Tibial nerve (tissue), 4 donors: ENCODE data around the gene TM4SF4. TPM values are rescaled to one million over a fixed set of nuclear protein-coding genes. Genes with fewer than 3 reads are reported as not detected.

Experiments used
- DNase-seq, 2 donors: peaks; one replicate each; pipeline ENCODE4 v3.0.0-alpha.2; 2019; ENCODE audit warnings: low spot score in 2 of 2
- H3K27ac ChIP-seq, 4 donors: fragments of 200-600 bp; sonication (generic) in 3 of 4; one replicate each; pipeline ENCODE4 v1.5.1; 2017 to 2019; ENCODE audit warnings: mild to moderate bottlenecking in 1 of 4
- H3K27me3 ChIP-seq, 2 donors: fragments of 200-600 bp; sonication (generic) in 1 of 2; one replicate each; pipeline versions ENCODE4 v1.5.1 to v1.6.0; 2017 to 2019
- H3K36me3 ChIP-seq, 3 donors: fragments of 200-600 bp; sonication (generic); one replicate each; pipeline ENCODE4 v1.5.1; 2018 to 2019
- H3K4me1 ChIP-seq, 4 donors: fragments of 200-600 bp; sonication (generic) in 3 of 4; one replicate each; pipeline ENCODE4 v1.5.1; 2017 to 2019
- H3K4me3 ChIP-seq, 4 donors: fragments of 200-600 bp; sonication (generic) in 3 of 4; one replicate each; pipeline ENCODE4 v1.5.1; 2017 to 2019; ENCODE audit warnings: mild to moderate bottlenecking in 1 of 4, moderate library complexity in 1 of 4
- H3K9me3 ChIP-seq, 4 donors: fragments of 200-600 bp; sonication (generic) in 3 of 4; one replicate each; pipeline ENCODE4 v1.5.1; 2017 to 2019
- EP300 ChIP-seq, 2 donors: sonication (generic); formaldehyde crosslinking; IDR thresholded peaks; one replicate each; pipeline ENCODE4 v1.6.1; 2017; ENCODE audit warnings: antibody characterized with exemption in 2 of 2, mild to moderate bottlenecking in 1 of 2
- POLR2A ChIP-seq, 2 donors: fragments of 450-650 bp; IDR thresholded peaks; one replicate each; pipeline ENCODE4 v1.6.1; 2017; ENCODE audit warnings: antibody characterized with exemption in 2 of 2, mild to moderate bottlenecking in 2 of 2, moderate library complexity in 2 of 2
- WGBS, 2 donors: methylation state at CpG; one replicate each; pipeline ENCODE4 v1.1.5; 2018; 5-methylcytosine and 5-hydroxymethylcytosine counted together
- total RNA-seq, 4 donors: library from RNA; depleted of rRNA; stranded (reverse); fragments of >200 nt; gene quantifications; one replicate each; pipeline ENCODE4 v1.1.0, GENCODE V29; 2016
- TF ChIP-seq, protein P1 (sequence below), 5 experiments: fragments of 200-600 bp in 3 of 5; fragments of 450-650 bp in 2 of 5; sonication (generic) in 3 of 5; IDR thresholded peaks; one replicate each; pipeline ENCODE4 v1.5.1; 2016 to 2019; ENCODE audit warnings: antibody characterized with exemption in 5 of 5, mild to moderate bottlenecking in 3 of 5, moderate library complexity in 2 of 5

The TM4SF4 gene
- total RNA-seq, 4 donors from 2014 or later, result not detected

GRCh38 chr3:149453140-149453805 lies 21.2 kb upstream of the TM4SF4 start:
- DNase-seq, result no peak
- 91 to 93% methylated on average over 1 of the region's 1 CpG for WGBS, 2 donors

DNA sequence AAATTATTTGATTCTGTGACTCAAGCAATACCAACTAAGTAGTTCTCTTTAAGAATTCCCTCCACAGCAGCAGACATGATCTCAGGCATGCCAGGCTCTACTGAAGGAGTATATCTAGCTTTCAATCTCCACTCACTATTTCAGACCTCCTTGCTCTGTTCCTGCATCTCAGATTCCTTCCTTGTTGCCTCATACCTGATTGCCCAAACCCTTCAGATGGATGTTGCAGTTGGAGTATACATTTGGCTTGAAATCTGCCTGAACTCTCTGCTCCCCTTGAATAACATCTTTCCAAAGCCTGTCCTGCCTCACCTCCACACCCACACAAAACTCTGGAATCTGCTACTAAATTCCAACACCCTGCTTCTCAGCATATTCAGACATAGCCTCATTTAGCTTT lies 19.8 kb upstream of the TM4SF4 start:
- no peak for TF ChIP-seq POLR2A (IDR thresholded peaks at IDR 0.05)
- no peak overlapping the region for H3K4me3 ChIP-seq
- no peak overlapping the region for H3K27ac ChIP-seq
- no peaks in the 10 kb centered on the region for H3K27me3 ChIP-seq
- H3K4me1 ChIP-seq, result peaks cover 0 to 6% (median 0%) of the 10 kb centered on the region in 4 donors
- H3K9me3 ChIP-seq, result peaks cover 0 to 13% (median 2%) of the 10 kb centered on the region in 4 donors
- H3K36me3 ChIP-seq, result no peaks in the 10 kb centered on the region
- no peak for DNase-seq

More at GRCh38 chr3:149453140-149453805, 21.2 kb upstream of the TM4SF4 start:
- no peak for TF ChIP-seq EP300 (IDR thresholded peaks at IDR 0.05)
- TF ChIP-seq, protein P1, sequence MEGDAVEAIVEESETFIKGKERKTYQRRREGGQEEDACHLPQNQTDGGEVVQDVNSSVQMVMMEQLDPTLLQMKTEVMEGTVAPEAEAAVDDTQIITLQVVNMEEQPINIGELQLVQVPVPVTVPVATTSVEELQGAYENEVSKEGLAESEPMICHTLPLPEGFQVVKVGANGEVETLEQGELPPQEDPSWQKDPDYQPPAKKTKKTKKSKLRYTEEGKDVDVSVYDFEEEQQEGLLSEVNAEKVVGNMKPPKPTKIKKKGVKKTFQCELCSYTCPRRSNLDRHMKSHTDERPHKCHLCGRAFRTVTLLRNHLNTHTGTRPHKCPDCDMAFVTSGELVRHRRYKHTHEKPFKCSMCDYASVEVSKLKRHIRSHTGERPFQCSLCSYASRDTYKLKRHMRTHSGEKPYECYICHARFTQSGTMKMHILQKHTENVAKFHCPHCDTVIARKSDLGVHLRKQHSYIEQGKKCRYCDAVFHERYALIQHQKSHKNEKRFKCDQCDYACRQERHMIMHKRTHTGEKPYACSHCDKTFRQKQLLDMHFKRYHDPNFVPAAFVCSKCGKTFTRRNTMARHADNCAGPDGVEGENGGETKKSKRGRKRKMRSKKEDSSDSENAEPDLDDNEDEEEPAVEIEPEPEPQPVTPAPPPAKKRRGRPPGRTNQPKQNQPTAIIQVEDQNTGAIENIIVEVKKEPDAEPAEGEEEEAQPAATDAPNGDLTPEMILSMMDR (IDR thresholded peaks at IDR 0.05), result no peak
- TF ChIP-seq POLR2A (IDR thresholded peaks at IDR 0.05), result no peak
- Histone ChIP-seq H3K27me3 (no peaks in the 10 kb centered on the region), H3K4me3 (no peak overlapping the region), H3K36me3 (no peaks in the 10 kb centered on the region), H3K4me1 (peaks cover 0 to 16% (median 0%) of the 10 kb centered on the region in 4 donors), H3K27ac (no peak overlapping the region), H3K9me3 (peaks cover 0 to 13% (median 2%) of the 10 kb centered on the region in 4 donors)

DNA sequence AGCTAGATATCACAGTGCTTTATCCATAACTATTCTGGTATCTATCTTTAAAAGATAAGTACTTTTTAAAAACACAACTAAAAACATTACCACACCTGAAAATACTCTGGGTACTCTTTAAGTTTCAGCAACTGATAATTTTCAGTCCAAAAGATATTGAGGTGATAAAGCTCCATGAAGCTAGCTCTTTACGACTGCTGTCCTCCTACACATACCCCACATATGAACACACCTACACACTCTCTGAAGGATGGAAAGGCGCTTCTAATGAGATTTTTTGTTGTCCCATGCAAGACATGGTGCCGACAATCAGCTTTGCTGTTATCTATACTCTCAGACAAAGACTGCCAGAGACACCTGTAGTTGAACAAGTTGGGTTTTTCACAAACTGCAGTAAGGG lies 19.1 kb upstream of the TM4SF4 start:
- H3K27me3 ChIP-seq, result no peaks in the 10 kb centered on the region
- DNase-seq, result no peak
- H3K27ac ChIP-seq, result no peak overlapping the region
- peaks cover 0 to 3% (median 0%) of the 10 kb centered on the region in 4 donors for H3K4me1 ChIP-seq
- 85 to 87% methylated on average over 3 of the region's 3 CpGs for WGBS, 2 donors
- no peaks in the 10 kb centered on the region for H3K36me3 ChIP-seq
- H3K4me3 ChIP-seq, result no peak overlapping the region
- TF ChIP-seq, protein P1 (IDR thresholded peaks at IDR 0.05), result no peak
- no peak for TF ChIP-seq POLR2A (IDR thresholded peaks at IDR 0.05)
- TF ChIP-seq EP300 (IDR thresholded peaks at IDR 0.05), result no peak
- H3K9me3 ChIP-seq, result peaks cover 0 to 13% (median 2%) of the 10 kb centered on the region in 4 donors

DNA sequence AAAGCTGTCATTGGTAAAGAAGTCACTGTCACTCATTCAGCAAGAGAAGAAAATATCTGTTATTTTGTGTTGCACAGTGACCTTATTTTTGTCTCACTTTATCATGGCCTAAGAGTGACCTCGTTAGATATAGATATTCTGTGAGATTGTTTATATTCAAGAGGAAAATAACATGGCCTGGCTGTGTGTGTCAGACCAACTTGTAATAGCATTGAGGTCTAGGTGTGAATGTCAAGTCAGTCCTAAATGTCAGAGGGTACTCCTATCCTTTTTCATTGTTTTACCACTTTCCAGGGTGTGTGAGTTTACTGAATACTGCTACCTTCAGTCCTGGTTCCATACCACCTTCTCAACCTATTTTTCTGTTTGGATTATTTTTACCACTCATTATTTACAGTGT lies 18.5 kb upstream of the TM4SF4 start:
- WGBS, 2 donors, result 82 to 89% methylated on average over 1 of the region's 1 CpG
- no peaks in the 10 kb centered on the region for H3K27me3 ChIP-seq
- peaks cover 0 to 13% (median 2%) of the 10 kb centered on the region in 4 donors for H3K9me3 ChIP-seq
- DNase-seq, result no peak
- H3K36me3 ChIP-seq, result no peaks in the 10 kb centered on the region
- TF ChIP-seq, protein P1 (IDR thresholded peaks at IDR 0.05), result no peak
- no peak for TF ChIP-seq EP300 (IDR thresholded peaks at IDR 0.05)
- no peak for TF ChIP-seq POLR2A (IDR thresholded peaks at IDR 0.05)
- no peak overlapping the region for H3K4me3 ChIP-seq
- H3K27ac ChIP-seq, result no peak overlapping the region
- H3K4me1 ChIP-seq, result peaks cover 0 to 3% (median 0%) of the 10 kb centered on the region in 4 donors

- TF ChIP-seq POLR2A (IDR thresholded peaks at IDR 0.05), result no peak
- TF ChIP-seq EP300 (IDR thresholded peaks at IDR 0.05), result no peak
- TF ChIP-seq, protein P1 (IDR thresholded peaks at IDR 0.05), result no peak
- Histone ChIP-seq H3K36me3 (no peaks in the 10 kb centered on the region), H3K4me3 (no peak overlapping the region), H3K27ac (peak overlapping the region in 1 of 4 donors; percentile 61), H3K4me1 (peaks cover 0 to 6% (median 0%) of the 10 kb centered on the region in 4 donors), H3K27me3 (no peaks in the 10 kb centered on the region), H3K9me3 (no peaks in the 10 kb centered on the region)
- no peak for DNase-seq
- WGBS, 2 donors, result 77 to 81% methylated on average over 6 of the region's 6 CpGs
These were observed 14.9 kb upstream of the TM4SF4 start for GRCh38 chr3:149459491-149460059.
